Smooth muscle cell (in vitro differentiated cells): ENCODE data around the gene RFTN1. TPM values are rescaled to one million over a fixed set of nuclear protein-coding genes. Genes with fewer than 3 reads are reported as not detected.
A peak's percentile ranks its signal among the peaks of the same experiment; 100 is the strongest.

Source experiments
- DNase-seq: peaks from one replicate; lab custom pipeline; 2025; ENCODE audit not compliant: unreplicated experiment; lab: John Stamatoyannopoulos, UW
- H2AFZ ChIP-seq: fragments of 200-600 bp; sonication (generic); 2 replicates; pipeline ENCODE4 v1.6.0; 2016; ENCODE audit warnings: antibody characterized with exemption, low read depth, mild to moderate bottlenecking
- H3F3A ChIP-seq: fragments of 200-600 bp; sonication (generic); 2 replicates; pipeline ENCODE4 v1.6.0; 2017; ENCODE audit warnings: antibody characterized with exemption, low read depth
- H3K27ac ChIP-seq: fragments of 200-600 bp; sonication (generic); 2 replicates; pipeline ENCODE4 v1.5.1; 2016; ENCODE audit warnings: low read depth, mild to moderate bottlenecking
- H3K27me3 ChIP-seq: fragments of 200-600 bp; sonication (generic); 2 replicates; pipeline ENCODE4 v1.6.1; 2016; ENCODE audit warnings: low read depth, mild to moderate bottlenecking
- H3K36me3 ChIP-seq: fragments of 200-600 bp; sonication (generic); 2 replicates; pipeline ENCODE4 v1.5.1; 2016; ENCODE audit warnings: low read depth
- H3K4me1 ChIP-seq: fragments of 200-600 bp; sonication (generic); 2 replicates; pipeline ENCODE4 v1.5.1; 2016; ENCODE audit warnings: low read depth
- H3K4me2 ChIP-seq: fragments of 200-600 bp; sonication (generic); 2 replicates; pipeline ENCODE4 v1.6.0; 2016; ENCODE audit warnings: mild to moderate bottlenecking
- H3K4me3 ChIP-seq: fragments of 200-600 bp; sonication (generic); 2 replicates; pipeline ENCODE4 v1.5.1; 2016; ENCODE audit warnings: mild to moderate bottlenecking
- H3K79me2 ChIP-seq: fragments of 200-600 bp; sonication (generic); 2 replicates; pipeline ENCODE4 v1.6.0; 2016; ENCODE audit warnings: low read depth, mild to moderate bottlenecking
- H3K9ac ChIP-seq: fragments of 200-600 bp; sonication (generic); 2 replicates; pipeline ENCODE4 v1.6.0; 2016; ENCODE audit warnings: low read depth
- H3K9me3 ChIP-seq: fragments of 200-600 bp; sonication (generic); replicated peaks from 2 replicates; pipeline ENCODE4 v1.5.1; 2016; ENCODE audit warnings: low read depth
- H4K20me1 ChIP-seq: fragments of 200-600 bp; sonication (generic); 2 replicates; pipeline ENCODE4 v1.6.0; 2016; ENCODE audit warnings: low read depth
- WGBS: methylation state at CpG from one replicate; pipeline ENCODE4 v1.1.7; 2016; ENCODE audit warnings: low lambda C conversion rate; 5-methylcytosine and 5-hydroxymethylcytosine counted together
- polyA plus RNA-seq: library from polyadenylated mRNA; unstranded; fragments of >200 nt; fragmentation: Nextera tagmentation; extraction: Ambion mirVana; gene quantifications from 2 replicates; pipeline ENCODE4 v1.2.1, GENCODE V29; 2016
- total RNA-seq: library from RNA; depleted of rRNA; stranded (reverse); fragments of >200 nt; gene quantifications from 2 replicates; pipeline ENCODE4 v1.2.3, GENCODE V29; 2014
- TF ChIP-seq, protein P1 (sequence below): fragments of 200-600 bp; sonication (generic); IDR thresholded peaks from 2 replicates; pipeline ENCODE4 v1.5.1; 2017; ENCODE audit warnings: borderline replicate concordance, mild to moderate bottlenecking, antibody characterized with exemption; ENCODE audit not compliant: insufficient read depth, poor library complexity, severe bottlenecking

RFTN1 gene
- total and polyA plus RNA-seq, 2 experiments from 2014 or later: 21.7 to 35.6 TPM

DNA sequence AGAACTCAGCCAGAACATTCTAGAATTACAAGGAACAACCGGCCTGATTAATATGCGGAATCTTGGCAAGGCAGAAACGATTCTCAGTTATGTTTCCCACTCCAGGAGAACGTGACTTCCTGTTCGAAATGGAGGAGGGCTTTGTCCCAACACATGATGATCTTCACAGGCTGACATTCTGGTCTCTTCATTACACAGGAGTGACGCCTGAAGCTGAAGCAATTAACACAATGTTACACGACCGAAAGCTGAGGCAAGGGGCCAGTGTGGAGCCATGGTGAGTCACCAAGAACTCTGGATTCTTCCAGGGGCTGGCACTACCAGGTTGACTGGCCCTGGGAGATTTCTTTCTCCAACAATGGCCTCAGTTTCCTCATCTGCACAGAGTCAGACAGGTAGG is 40.9 kb downstream of the RFTN1 start:
- Histone ChIP-seq H3K27me3 (no peaks in the 10 kb centered on the region), H3K4me2 (no peak overlapping the region), H3K4me3 (no peak overlapping the region), H3K4me1 (peaks cover 5% of the 10 kb centered on the region), H2AFZ (no peak overlapping the region), H3K27ac (no peak overlapping the region), H3F3A (no peaks in the 10 kb centered on the region), H3K79me2 (no peaks in the 10 kb centered on the region), H3K36me3 (no peaks in the 10 kb centered on the region), H4K20me1 (peaks cover 10% of the 10 kb centered on the region), H3K9ac (no peak overlapping the region), H3K9me3 (no peaks in the 10 kb centered on the region)
- no peak for DNase-seq
- TF ChIP-seq, protein P1, sequence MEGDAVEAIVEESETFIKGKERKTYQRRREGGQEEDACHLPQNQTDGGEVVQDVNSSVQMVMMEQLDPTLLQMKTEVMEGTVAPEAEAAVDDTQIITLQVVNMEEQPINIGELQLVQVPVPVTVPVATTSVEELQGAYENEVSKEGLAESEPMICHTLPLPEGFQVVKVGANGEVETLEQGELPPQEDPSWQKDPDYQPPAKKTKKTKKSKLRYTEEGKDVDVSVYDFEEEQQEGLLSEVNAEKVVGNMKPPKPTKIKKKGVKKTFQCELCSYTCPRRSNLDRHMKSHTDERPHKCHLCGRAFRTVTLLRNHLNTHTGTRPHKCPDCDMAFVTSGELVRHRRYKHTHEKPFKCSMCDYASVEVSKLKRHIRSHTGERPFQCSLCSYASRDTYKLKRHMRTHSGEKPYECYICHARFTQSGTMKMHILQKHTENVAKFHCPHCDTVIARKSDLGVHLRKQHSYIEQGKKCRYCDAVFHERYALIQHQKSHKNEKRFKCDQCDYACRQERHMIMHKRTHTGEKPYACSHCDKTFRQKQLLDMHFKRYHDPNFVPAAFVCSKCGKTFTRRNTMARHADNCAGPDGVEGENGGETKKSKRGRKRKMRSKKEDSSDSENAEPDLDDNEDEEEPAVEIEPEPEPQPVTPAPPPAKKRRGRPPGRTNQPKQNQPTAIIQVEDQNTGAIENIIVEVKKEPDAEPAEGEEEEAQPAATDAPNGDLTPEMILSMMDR: no peak
- 89% methylated on average over 8 of the region's 8 CpGs for WGBS

DNA sequence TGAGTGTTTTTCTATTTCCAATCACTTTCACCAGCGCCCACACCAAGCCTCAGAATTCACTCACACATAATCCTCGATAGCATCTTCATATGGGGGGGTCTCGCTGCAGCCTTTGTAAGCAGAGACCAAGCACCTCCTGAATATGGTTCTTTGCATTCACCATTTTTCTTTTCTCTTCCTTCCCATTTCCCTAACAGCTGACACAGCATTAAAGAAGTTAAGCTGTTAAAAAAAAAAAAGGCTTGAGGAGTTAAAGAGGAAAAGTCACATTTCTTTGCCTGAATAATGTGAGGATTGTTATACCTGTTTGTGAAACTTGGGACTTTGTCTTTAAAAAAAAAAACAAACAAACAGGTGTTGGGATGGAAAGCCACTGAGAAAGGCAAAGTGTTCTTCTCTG is 41.6 kb downstream of the RFTN1 start:
- Histone ChIP-seq H3K4me1 (peaks cover 5% of the 10 kb centered on the region), H3K27ac (no peak overlapping the region), H3K4me3 (no peak overlapping the region), H3K27me3 (no peaks in the 10 kb centered on the region), H3K9ac (no peak overlapping the region), H3K9me3 (no peaks in the 10 kb centered on the region), H3K4me2 (no peak overlapping the region), H3K79me2 (no peaks in the 10 kb centered on the region), H4K20me1 (peaks cover 10% of the 10 kb centered on the region), H3F3A (no peaks in the 10 kb centered on the region), H2AFZ (no peak overlapping the region), H3K36me3 (no peaks in the 10 kb centered on the region)
- TF ChIP-seq, protein P1: no peak
- no peak for DNase-seq
- WGBS: 97% methylated on average over 3 of the region's 3 CpGs

DNA sequence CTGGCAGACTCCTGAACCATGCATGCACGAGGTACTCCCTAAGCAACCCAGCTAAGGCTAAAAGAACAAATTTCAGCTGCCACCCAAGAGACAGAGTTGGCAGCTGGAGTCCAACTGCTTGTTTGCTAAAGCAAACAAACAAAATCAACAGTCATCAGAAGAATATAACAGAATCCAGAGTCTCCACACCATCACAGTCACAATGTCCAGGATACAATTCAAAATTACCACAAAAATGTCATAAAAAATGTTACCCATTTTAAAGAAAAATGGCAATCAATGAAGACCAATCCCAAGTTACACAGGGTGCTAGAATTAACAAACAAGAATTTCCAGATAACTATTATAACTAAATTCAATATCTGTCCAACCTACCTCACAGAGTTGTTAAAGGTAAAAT is 42.9 kb downstream of the RFTN1 start:
- Histone ChIP-seq H3K4me1 (peaks cover 5% of the 10 kb centered on the region), H3K9me3 (no peaks in the 10 kb centered on the region), H3K27me3 (no peaks in the 10 kb centered on the region), H3K9ac (no peak overlapping the region), H3K79me2 (no peaks in the 10 kb centered on the region), H3K4me3 (no peak overlapping the region), H3K27ac (no peak overlapping the region), H3K4me2 (no peak overlapping the region), H4K20me1 (peaks cover 10% of the 10 kb centered on the region), H2AFZ (no peak overlapping the region), H3F3A (no peaks in the 10 kb centered on the region), H3K36me3 (no peaks in the 10 kb centered on the region)
- DNase-seq: no peak
- TF ChIP-seq, protein P1: no peak
- 96% methylated on average over 1 of the region's 1 CpG for WGBS

DNA sequence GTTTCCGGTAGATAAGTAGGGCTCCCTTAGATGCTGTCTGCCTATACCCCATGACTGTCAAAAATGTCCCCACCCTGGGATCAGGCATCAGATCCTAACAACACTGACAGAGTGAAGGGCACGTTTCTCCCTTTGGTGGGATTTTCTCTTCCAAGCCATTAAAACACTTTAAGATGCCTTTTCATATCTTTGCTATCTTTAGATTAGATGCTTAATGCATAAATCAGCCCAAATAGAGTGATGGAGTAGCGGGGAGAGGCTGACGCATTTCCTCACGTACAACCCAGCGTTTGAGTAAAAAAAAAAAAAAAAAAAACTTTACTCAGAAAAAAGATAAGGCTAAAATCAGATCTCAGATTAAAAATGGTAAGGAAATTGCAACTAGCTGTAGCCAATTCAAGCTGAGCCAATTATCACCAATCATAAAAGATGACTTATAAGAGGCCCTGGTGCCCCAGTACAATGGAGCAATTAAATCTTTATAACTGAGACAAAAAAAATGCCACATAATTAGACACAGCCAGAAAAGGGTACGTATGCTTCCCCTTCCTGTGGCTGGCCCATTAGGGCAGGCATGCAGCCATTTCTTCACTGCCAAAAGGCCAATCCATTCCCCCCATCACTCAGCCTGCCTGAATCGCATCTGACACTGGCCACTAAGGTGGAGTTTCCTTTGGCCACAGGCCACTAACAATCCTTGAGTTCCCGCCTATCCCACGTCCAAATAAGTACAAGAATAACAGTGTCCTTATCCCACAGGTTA is 45.0 kb downstream of the RFTN1 start:
- no peak overlapping the region for H2AFZ ChIP-seq
- no peaks in the 10 kb centered on the region for H3K27me3 ChIP-seq
- H4K20me1 ChIP-seq: peaks cover under 1% of the 10 kb centered on the region
- H3K27ac ChIP-seq: peak overlapping the region; percentile 15
- H3K4me3 ChIP-seq: no peak overlapping the region
- H3K36me3 ChIP-seq: no peaks in the 10 kb centered on the region
- peaks cover 5% of the 10 kb centered on the region for H3K4me1 ChIP-seq
- TF ChIP-seq, protein P1: no peak
- WGBS: 51% methylated on average over 10 of the region's 10 CpGs
- DNase-seq: no peak
- H3K4me2 ChIP-seq: peak overlapping the region; percentile 75
- no peak overlapping the region for H3K9ac ChIP-seq
- no peaks in the 10 kb centered on the region for H3F3A ChIP-seq
- no peaks in the 10 kb centered on the region for H3K79me2 ChIP-seq
- no peaks in the 10 kb centered on the region for H3K9me3 ChIP-seq
